ENCODE data around the gene CAMP. TPM values are rescaled to one million over a fixed set of nuclear protein-coding genes. Genes with fewer than 3 reads are reported as not detected.
"Not testable (repeated sequence)": the region's sequence is repeated elsewhere in the genome, so short reads cannot be mapped to it uniquely, and the experiment has no call there.

The CAMP gene
- not detected in 2 replicates for total RNA-seq (2014; rRNA removed; shearing (Covaris generic))
- not detected in 2 replicates for polyA plus RNA-seq (2014; cell fraction: nucleus; rRNA removed)

- DNase-seq (ENCODE audit: extremely low read depth, low read depth), result no peak
Observed at GRCh38 chr3:48222616-48223513, at the start of gene CAMP. TSS of gene CAMP (plus strand) at chr3:48223495. CDS start at chr3:48223512, 17 bp downstream.

GRCh38 chr3:48178072-48178471 is 45.2 kb upstream of the CAMP start:
- no peak for DNase-seq (ENCODE audit: extremely low read depth, low read depth)

- no peak for DNase-seq (ENCODE audit: extremely low read depth, low read depth)
Observed at GRCh38 chr3:48180021-48180420, 43.3 kb upstream of the CAMP start.

- DNase-seq (ENCODE audit: extremely low read depth, low read depth), result no peak
Observed at GRCh38 chr3:48180531-48181253, 42.6 kb upstream of the CAMP start.

- DNase-seq (ENCODE audit: extremely low read depth, low read depth), result no peak
Observed at GRCh38 chr3:48184299-48184698, 39.0 kb upstream of the CAMP start.

GRCh38 chr3:48185129-48185528 is 38.2 kb upstream of the CAMP start:
- DNase-seq (ENCODE audit: extremely low read depth, low read depth), result no peak

GRCh38 chr3:48186631-48187300 is 36.5 kb upstream of the CAMP start:
- DNase-seq (ENCODE audit: extremely low read depth, low read depth), result no peak

- DNase-seq (ENCODE audit: extremely low read depth, low read depth), result no peak
Observed at GRCh38 chr3:48187301-48187578, 36.1 kb upstream of the CAMP start.

GRCh38 chr3:48187579-48188265 is 35.6 kb upstream of the CAMP start:
- peak; percentile 8 for DNase-seq (ENCODE audit: extremely low read depth, low read depth)

GRCh38 chr3:48188266-48189201 is 34.8 kb upstream of the CAMP start, which contains the start of gene CDC25A:
TSS of gene CDC25A (minus strand) at chr3:48188417. CDS start at chr3:48187947, 470 bp downstream.
- DNase-seq (ENCODE audit: extremely low read depth, low read depth), result peak; percentile 98

- DNase-seq (ENCODE audit: extremely low read depth, low read depth), result no peak
Observed at GRCh38 chr3:48189321-48189720, 34.0 kb upstream of the CAMP start.

GRCh38 chr3:48190911-48191310 is 32.4 kb upstream of the CAMP start:
- DNase-seq (ENCODE audit: extremely low read depth, low read depth), result no peak

- peak; percentile 69 for DNase-seq (ENCODE audit: extremely low read depth, low read depth)
Observed at GRCh38 chr3:48194446-48195071, 28.7 kb upstream of the CAMP start.

- no peak for DNase-seq (ENCODE audit: extremely low read depth, low read depth)
Observed at GRCh38 chr3:48196611-48197010, 26.7 kb upstream of the CAMP start.

GRCh38 chr3:48199117-48199516 is 24.2 kb upstream of the CAMP start:
- no peak for DNase-seq (ENCODE audit: extremely low read depth, low read depth)

- no peak for DNase-seq (ENCODE audit: extremely low read depth, low read depth)
Observed at GRCh38 chr3:48202632-48203031, 20.7 kb upstream of the CAMP start.

GRCh38 chr3:48208076-48208475 is 15.2 kb upstream of the CAMP start:
- DNase-seq (ENCODE audit: extremely low read depth, low read depth), result no peak

- no peak for DNase-seq (ENCODE audit: extremely low read depth, low read depth)
Observed at GRCh38 chr3:48209445-48209844, 13.8 kb upstream of the CAMP start.

- DNase-seq (ENCODE audit: extremely low read depth, low read depth), result not testable (repeated sequence)
Observed at GRCh38 chr3:48210534-48210933, 12.8 kb upstream of the CAMP start.

Data from NCI-H460 (cell line).